HepG2 (cell line): ENCODE data around the gene PARD3. TPM values are rescaled to one million over a fixed set of nuclear protein-coding genes. Genes with fewer than 3 reads are reported as not detected.
A peak's percentile ranks its signal among the peaks of the same experiment; 100 is the strongest.

Source experiments
- ATAC-seq: fragments of 200-7000 bp; cut with Tn5 transposase; 3 replicates; pipeline ENCODE4 v1.9.1; 2020; ENCODE audit warnings: mild to moderate bottlenecking, moderate library complexity
- BruUV-seq: library from RNA; stranded (reverse); fragments of 400-500 nt; replicated peaks from 2 replicates; lab custom pipeline; 2021; lab: Mats Ljungman, UMichigan
- CTCF ChIA-PET: fragments of 300-600 bp; formaldehyde crosslinking; extraction: SDS; loops from one replicate; lab custom pipeline; 2021; ENCODE audit warnings: low total read pairs, inconsistent platforms, low intra/inter-chr PET ratio; lab: Yijun Ruan, JAX
- POLR2A ChIA-PET: fragments of 350-600 bp; sonication (Branson Sonifier 250); formaldehyde crosslinking; loops from one replicate; lab custom pipeline; 2020; ENCODE audit warnings: antibody characterized with exemption, inconsistent platforms; lab: Yijun Ruan, JAX
- DNase-seq: peaks from one replicate; pipeline ENCODE4 v3.0.0-alpha.2; 2015; ENCODE audit warnings: low spot score
- FAIRE-seq: peaks from 3 replicates; lab custom pipeline; 2011; peaks lifted over from hg19 to GRCh38; lab: Jason Lieb, UNC
- H2AFZ ChIP-seq: one replicate; pipeline ENCODE4 v1.6.1; 2011; ENCODE audit warnings: low read length, inconsistent platforms
- H3K27ac ChIP-seq: fragments of 300-600 bp; 3 replicates; pipeline ENCODE4 v1.8.0; 2011; ENCODE audit warnings: mixed run types, mild to moderate bottlenecking, mixed read lengths, low read length, inconsistent platforms; ENCODE audit not compliant: insufficient read depth; ENCODE audit errors: extremely low read length
- H3K27me3 ChIP-seq, 2 experiments: fragments of 200-600 bp in 1 of 2; 2 replicates in 1 of 2; 3 replicates in 1 of 2; pipeline versions ENCODE4 v1.6.0 to v1.8.0; 2011; ENCODE audit warnings: low read length in 2 of 2, mild to moderate bottlenecking in 2 of 2, moderate library complexity in 2 of 2, inconsistent platforms in 1 of 2; ENCODE audit not compliant: insufficient read depth in 2 of 2, control insufficient read depth in 1 of 2
- H3K36me3 ChIP-seq, 2 experiments: fragments of 200-600 bp in 1 of 2; replicated peaks in 1 of 2; 2 replicates in 1 of 2; 3 replicates in 1 of 2; pipeline versions ENCODE4 v1.5.1 to v1.8.0; 2011; ENCODE audit warnings: low read length in 2 of 2, inconsistent platforms in 1 of 2; ENCODE audit not compliant: insufficient read depth in 2 of 2, control insufficient read depth in 1 of 2
- H3K4me1 ChIP-seq: 2 replicates; pipeline ENCODE4 v1.5.1; 2012; ENCODE audit warnings: low read length, inconsistent platforms; ENCODE audit not compliant: insufficient read depth
- H3K4me2 ChIP-seq: 2 replicates; pipeline ENCODE4 v1.6.0; 2011; ENCODE audit warnings: low read depth, low read length, inconsistent platforms
- H3K4me3 ChIP-seq, 3 experiments: fragments of 200-600 bp in 1 of 3; sonication (generic), shearing (Covaris generic) in 1 of 3; replicated peaks in 1 of 3; 2 replicates each; pipeline ENCODE4 v1.5.1; 2011 to 2016; ENCODE audit warnings: low read length in 3 of 3, inconsistent platforms in 2 of 3, low read depth in 2 of 3, mild to moderate bottlenecking in 2 of 3, control low read depth in 1 of 3, mixed read lengths in 1 of 3; ENCODE audit not compliant: insufficient read depth in 1 of 3
- H3K79me2 ChIP-seq: one replicate; pipeline ENCODE4 v1.6.1; 2011; ENCODE audit warnings: low read length, inconsistent platforms; ENCODE audit not compliant: insufficient read depth
- H3K9ac ChIP-seq: 2 replicates; pipeline ENCODE4 v1.6.0; 2011; ENCODE audit warnings: mild to moderate bottlenecking, low read depth, low read length, inconsistent platforms; ENCODE audit not compliant: insufficient read depth
- H3K9me3 ChIP-seq: 2 replicates; pipeline ENCODE4 v1.5.1; 2012; ENCODE audit warnings: mild to moderate bottlenecking, low read length
- H4K20me1 ChIP-seq: 2 replicates; pipeline ENCODE4 v1.6.0; 2011; ENCODE audit warnings: inconsistent platforms, mild to moderate bottlenecking, low read length, moderate library complexity; ENCODE audit not compliant: insufficient read depth
- CEBPB ChIP-seq: IDR thresholded peaks from 2 replicates; pipeline ENCODE4 v1.6.1; 2011; ENCODE audit warnings: low read depth, low read length, improper control_type of control experiment, borderline replicate concordance
- CEBPG ChIP-seq: IDR thresholded peaks from 2 replicates; pipeline ENCODE4 v1.6.1; 2016
- FOXJ3 ChIP-seq: sonication (generic); formaldehyde crosslinking; IDR thresholded peaks from 2 replicates; pipeline ENCODE4 v1.4.0; 2020; ENCODE audit warnings: missing genetic modification reagents, mild to moderate bottlenecking, borderline replicate concordance
- GATAD2A ChIP-seq: IDR thresholded peaks from 2 replicates; pipeline ENCODE4 v1.6.1; 2016
- HNF4G ChIP-seq, 2 experiments: sonication (generic) in 1 of 2; formaldehyde crosslinking in 1 of 2; IDR thresholded peaks; 2 replicates each; pipeline versions ENCODE4 v1.4.0 to v1.6.1; 2011 to 2020; ENCODE audit warnings: borderline replicate concordance in 2 of 2, low read depth in 2 of 2, mild to moderate bottlenecking in 2 of 2, low read length in 1 of 2, missing genetic modification reagents in 1 of 2, moderate library complexity in 1 of 2
- HOXA3 ChIP-seq: sonication (generic); formaldehyde crosslinking; IDR thresholded peaks from 2 replicates; pipeline ENCODE4 v1.5.0; 2020; ENCODE audit warnings: missing genetic modification reagents
- REXO4 ChIP-seq: sonication (generic); formaldehyde crosslinking; IDR thresholded peaks from 2 replicates; pipeline ENCODE4 v1.8.0; 2022; ENCODE audit warnings: missing genetic modification reagents, mild to moderate bottlenecking, borderline replicate concordance
- SMAD3 ChIP-seq: sonication (generic); formaldehyde crosslinking; IDR thresholded peaks from 2 replicates; pipeline ENCODE4 v1.4.0; 2020; ENCODE audit warnings: missing genetic modification reagents
- SOX13 ChIP-seq, 3 experiments: fragments of 450-650 bp in 1 of 3; sonication (generic) in 1 of 3; formaldehyde crosslinking in 1 of 3; IDR thresholded peaks in 2 of 3; conservative IDR thresholded peaks in 1 of 3; 2 replicates each; pipeline versions ENCODE4 v1.5.0 to v1.6.1; 2016 to 2020; ENCODE audit warnings: antibody characterized with exemption in 1 of 3, mild to moderate bottlenecking in 1 of 3, missing compliant biosample characterization in 1 of 3, missing genetic modification reagents in 1 of 3, moderate library complexity in 1 of 3
- SOX5 ChIP-seq: IDR thresholded peaks from 2 replicates; pipeline ENCODE4 v1.6.1; 2016; ENCODE audit warnings: borderline replicate concordance
- SOX6 ChIP-seq, 2 experiments: fragments of 450-650 bp in 1 of 2; sonication (generic) in 1 of 2; formaldehyde crosslinking in 1 of 2; IDR thresholded peaks; 2 replicates each; pipeline versions ENCODE4 v1.4.0 to v1.6.1; 2017 to 2020; ENCODE audit warnings: antibody characterized with exemption in 1 of 2, mild to moderate bottlenecking in 1 of 2, missing genetic modification reagents in 1 of 2
- YEATS2 ChIP-seq: sonication (generic); formaldehyde crosslinking; IDR thresholded peaks from 2 replicates; pipeline ENCODE4 v1.4.0; 2020; ENCODE audit warnings: missing genetic modification reagents, borderline replicate concordance
- ZFY ChIP-seq: sonication (generic); formaldehyde crosslinking; IDR thresholded peaks from 2 replicates; pipeline ENCODE4 v1.4.0; 2020; ENCODE audit warnings: missing genetic modification reagents
- ZNF282 ChIP-seq: fragments of 450-650 bp; IDR thresholded peaks from 2 replicates; pipeline ENCODE4 v1.6.1; 2018; ENCODE audit not compliant: partially characterized antibody
- ZNF572 ChIP-seq: sonication (generic); formaldehyde crosslinking; IDR thresholded peaks from 2 replicates; pipeline ENCODE4 v1.5.1; 2020; ENCODE audit warnings: mild to moderate bottlenecking, missing genetic modification reagents
- WGBS: methylation state at CpG from one replicate; pipeline ENCODE4 v1.1.6; 2017; ENCODE audit warnings: low lambda C conversion rate; 5-methylcytosine and 5-hydroxymethylcytosine counted together
- in situ Hi-C: cut with HindIII; loops from 2 replicates; pipeline ENCODE4 v1.10.0; 2017; ENCODE audit warnings: low pct_unique_long_range_greater_than_20kb; ENCODE audit not compliant: extremely low pct_ligation_motif_present
- intact Hi-C: fragments of 100-400 bp; cut with micrococcal nuclease; formaldehyde crosslinking; loops from one replicate; pipeline ENCODE4 v1.10.0; 2022; ENCODE audit not compliant: unreplicated experiment
- polyA plus RNA-seq, 8 experiments: library from polyadenylated mRNA; depleted of rRNA in 3 of 8; stranded (reverse) in 7 of 8; unstranded in 1 of 8; fragments of >200 nt; fragmentation: Illumina TruSeq in 4 of 8; extraction: Trizol in 4 of 8; gene quantifications; 2 replicates each; pipeline versions ENCODE4 v1.2.1 to v1.2.3, GENCODE V29; 2011 to 2016; ENCODE audit warnings: low read depth in 4 of 8, missing spikeins in 1 of 8, mixed read lengths in 1 of 8; ENCODE audit not compliant: insufficient read depth in 1 of 8
- total RNA-seq, 5 experiments: library from RNA; depleted of rRNA; stranded (reverse); fragments of >200 nt; fragmentation: Illumina TruSeq; extraction: Trizol; gene quantifications; 2 replicates each; pipeline ENCODE4 v1.2.3, GENCODE V29; 2016; ENCODE audit warnings: low read depth in 1 of 5
- TF ChIP-seq, protein P1 (sequence below): sonication (generic); formaldehyde crosslinking; IDR thresholded peaks from 2 replicates; pipeline ENCODE4 v1.8.1; 2023; ENCODE audit warnings: mild to moderate bottlenecking, missing genetic modification reagents
- TF ChIP-seq, protein P2 (sequence below): sonication (generic); formaldehyde crosslinking; IDR thresholded peaks from 2 replicates; pipeline ENCODE4 v1.5.0; 2020; ENCODE audit warnings: mild to moderate bottlenecking, missing genetic modification reagents

PARD3 gene
- total and polyA plus RNA-seq, 2 of the 13 experiments (the other 11 are each of a cell fraction or from before 2014, with no cell fraction given): 40.9 to 60.0 TPM

DNA sequence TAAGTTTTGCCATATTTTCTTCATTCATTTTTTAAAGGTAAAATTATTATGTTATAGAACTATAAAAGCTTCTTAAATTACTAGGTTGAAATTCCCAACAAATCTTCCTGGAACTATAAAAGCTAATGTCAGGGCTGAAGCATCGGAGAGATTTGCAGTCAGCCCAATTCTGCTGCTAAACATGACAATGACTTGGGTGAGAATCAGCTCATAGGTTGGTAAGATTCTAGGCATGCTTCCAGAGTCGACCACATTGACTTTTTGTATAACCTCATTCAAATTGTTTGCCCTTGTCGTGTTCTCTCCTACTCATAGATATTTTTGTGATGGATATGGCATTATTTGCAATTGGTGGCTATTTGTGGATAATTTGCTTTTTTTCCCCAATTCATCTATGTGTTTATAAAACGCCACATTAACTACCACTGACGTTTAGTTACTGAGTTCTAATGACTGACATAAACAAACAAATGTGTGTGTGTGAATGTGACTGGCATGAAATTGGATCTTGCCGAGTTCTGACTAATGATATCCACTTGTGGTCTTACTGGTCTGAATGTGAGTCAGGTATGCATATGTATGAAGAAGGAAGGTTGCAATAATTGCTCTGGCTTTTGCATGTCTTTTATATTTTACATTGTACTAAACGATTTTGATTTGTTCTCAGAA, 579.8 kb downstream of the PARD3 start (continued):
- TF ChIP-seq, protein P1, sequence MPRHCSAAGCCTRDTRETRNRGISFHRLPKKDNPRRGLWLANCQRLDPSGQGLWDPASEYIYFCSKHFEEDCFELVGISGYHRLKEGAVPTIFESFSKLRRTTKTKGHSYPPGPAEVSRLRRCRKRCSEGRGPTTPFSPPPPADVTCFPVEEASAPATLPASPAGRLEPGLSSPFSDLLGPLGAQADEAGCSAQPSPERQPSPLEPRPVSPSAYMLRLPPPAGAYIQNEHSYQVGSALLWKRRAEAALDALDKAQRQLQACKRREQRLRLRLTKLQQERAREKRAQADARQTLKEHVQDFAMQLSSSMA: no peak
- TF ChIP-seq ZNF572 (CRISPR knock-in tag): no peak
- TF ChIP-seq REXO4 (CRISPR knock-in tag): no peak

DNA sequence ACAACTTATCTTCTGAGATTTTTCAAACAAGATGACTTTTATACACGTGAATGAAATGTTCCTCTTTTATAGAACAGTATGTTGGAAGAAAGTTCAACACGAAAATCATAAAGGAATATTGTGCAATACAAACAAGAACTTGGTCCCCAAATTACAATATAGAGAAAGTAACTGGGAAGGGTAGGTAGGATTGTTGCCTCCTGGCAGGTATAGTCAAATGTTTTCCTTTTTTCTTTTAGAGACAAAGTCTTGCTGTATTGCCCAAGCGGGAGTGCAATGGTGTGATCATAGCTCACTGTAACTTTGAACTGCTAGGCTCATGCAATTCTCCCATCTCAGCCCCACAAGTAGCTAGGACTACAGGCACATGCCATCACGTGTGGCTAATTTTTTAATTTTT, 582.6 kb downstream of the PARD3 start:
- Histone ChIP-seq H3K27ac (peak overlapping the region; percentile 60), H3K79me2 (no peaks in the 10 kb centered on the region), H4K20me1 (no peaks in the 10 kb centered on the region), H3K36me3 (no peaks in the 10 kb centered on the region), H3K9ac (peak overlapping the region; percentile 37; the same call in 1 of the 2 replicates), H3K4me1 (peaks cover 59% of the 10 kb centered on the region), H3K27me3 (no peaks in the 10 kb centered on the region), H3K9me3 (no peaks in the 10 kb centered on the region), H2AFZ (no peak overlapping the region), H3K4me3 (peak overlapping the region in 2 of 3 experiments; percentile 2 to 19; a peak in 2 of 6 replicates), H3K4me2 (peak overlapping the region; percentile 58)
- FAIRE-seq: peak; percentile 90
- in situ Hi-C loops: loop anchor here (10.0 kb wide), 1 partner anchor 898 kb away; the partner anchor contains the start of gene NRP1
- no TSS peak for BruUV-seq
- peak; percentile 73 for ATAC-seq
- DNase-seq: peak; percentile 52
- 17% methylated on average over 4 of the region's 4 CpGs for whole genome bisulfite sequencing
- intact Hi-C loops: loop anchor here (1.0 kb wide), 1 partner anchor 111 kb away; no protein-coding TSS in a partner anchor
- ChIA-PET POLR2A (no interaction called here), CTCF (no interaction called here)
- peak; percentile 12; the same call in 1 of the 2 replicates for TF ChIP-seq HNF4G (IDR thresholded peaks at IDR 0.05; ENCODE audit: borderline replicate concordance, low read depth, low read length)
- TF ChIP-seq HNF4G (CRISPR knock-in tag; IDR thresholded peaks at IDR 0.05; ENCODE audit: borderline replicate concordance, low read depth): no peak
- TF ChIP-seq SOX5 (CRISPR knock-in tag): peak; percentile 9; the same call in 1 of the 2 replicates
- TF ChIP-seq HOXA3 (CRISPR knock-in tag): 0 out of 2 replicates have a peak, but pooled peaks have one; percentile 19
- TF ChIP-seq GATAD2A: peak; percentile 50; the same call in 1 of the 2 replicates
- TF ChIP-seq SMAD3: no peak
- no peak for TF ChIP-seq SOX6 (IDR thresholded peaks at IDR 0.05)
- TF ChIP-seq SOX6 (CRISPR knock-in tag; IDR thresholded peaks at IDR 0.05): peak; percentile 55; the same call in 1 of the 2 replicates
- TF ChIP-seq SOX13 (IDR thresholded peaks at IDR 0.05): no peak
- peak in 1 of 2 experiments; percentile 41; a peak in 1 of 4 replicates for TF ChIP-seq SOX13 (CRISPR knock-in tag; conservative IDR thresholded peaks at IDR 0.05 in 1 of 2, IDR thresholded peaks at IDR 0.05 in 1 of 2)
- TF ChIP-seq, protein P2, sequence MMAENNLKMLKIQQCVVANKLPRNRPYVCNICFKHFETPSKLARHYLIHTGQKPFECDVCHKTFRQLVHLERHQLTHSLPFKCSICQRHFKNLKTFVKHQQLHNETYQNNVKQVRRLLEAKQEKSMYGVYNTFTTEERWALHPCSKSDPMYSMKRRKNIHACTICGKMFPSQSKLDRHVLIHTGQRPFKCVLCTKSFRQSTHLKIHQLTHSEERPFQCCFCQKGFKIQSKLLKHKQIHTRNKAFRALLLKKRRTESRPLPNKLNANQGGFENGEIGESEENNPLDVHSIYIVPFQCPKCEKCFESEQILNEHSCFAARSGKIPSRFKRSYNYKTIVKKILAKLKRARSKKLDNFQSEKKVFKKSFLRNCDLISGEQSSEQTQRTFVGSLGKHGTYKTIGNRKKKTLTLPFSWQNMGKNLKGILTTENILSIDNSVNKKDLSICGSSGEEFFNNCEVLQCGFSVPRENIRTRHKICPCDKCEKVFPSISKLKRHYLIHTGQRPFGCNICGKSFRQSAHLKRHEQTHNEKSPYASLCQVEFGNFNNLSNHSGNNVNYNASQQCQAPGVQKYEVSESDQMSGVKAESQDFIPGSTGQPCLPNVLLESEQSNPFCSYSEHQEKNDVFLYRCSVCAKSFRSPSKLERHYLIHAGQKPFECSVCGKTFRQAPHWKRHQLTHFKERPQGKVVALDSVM (CRISPR knock-in tag): peak; percentile 76; the same call in 1 of the 2 replicates
- peak; percentile 75 for TF ChIP-seq CEBPB
- TF ChIP-seq ZNF282: no peak
- TF ChIP-seq ZFY: no peak
- peak; percentile 82 for TF ChIP-seq CEBPG (CRISPR knock-in tag)
- 0 out of 2 replicates have a peak, but pooled peaks have one; percentile 33 for TF ChIP-seq FOXJ3 (CRISPR knock-in tag)
- no peak for TF ChIP-seq YEATS2 (CRISPR knock-in tag)
